SK-N-DZ (cell line): ENCODE measurements around the gene COP1.
"Not testable (repeated sequence)": the region's sequence is repeated elsewhere in the genome, so short reads cannot be mapped to it uniquely, and the experiment has no call there.

Experiments used
- DNase-seq: peaks from one replicate; pipeline ENCODE4 v3.0.0-alpha.2; 2015; ENCODE audit warnings: low spot score

The COP1 gene

DNA sequence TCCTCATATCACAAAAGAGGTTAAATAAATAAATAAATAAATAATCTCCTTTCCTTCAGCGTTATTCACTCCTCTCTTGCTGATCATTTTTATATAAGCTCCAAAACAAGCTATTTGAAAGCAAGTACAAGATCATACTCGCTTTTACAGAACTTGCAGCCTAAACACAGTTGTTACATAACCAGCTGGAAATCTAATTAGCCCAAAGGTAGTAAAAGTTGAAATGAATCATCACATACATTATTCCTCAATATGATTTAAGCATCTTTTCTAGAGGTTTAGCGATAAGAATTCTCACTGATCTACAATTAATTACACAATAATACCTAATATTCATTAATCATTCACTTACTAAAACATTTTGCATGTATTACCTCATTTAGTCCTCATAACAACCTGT lies 160.2 kb downstream of the COP1 start:
- no peak for DNase-seq

DNA sequence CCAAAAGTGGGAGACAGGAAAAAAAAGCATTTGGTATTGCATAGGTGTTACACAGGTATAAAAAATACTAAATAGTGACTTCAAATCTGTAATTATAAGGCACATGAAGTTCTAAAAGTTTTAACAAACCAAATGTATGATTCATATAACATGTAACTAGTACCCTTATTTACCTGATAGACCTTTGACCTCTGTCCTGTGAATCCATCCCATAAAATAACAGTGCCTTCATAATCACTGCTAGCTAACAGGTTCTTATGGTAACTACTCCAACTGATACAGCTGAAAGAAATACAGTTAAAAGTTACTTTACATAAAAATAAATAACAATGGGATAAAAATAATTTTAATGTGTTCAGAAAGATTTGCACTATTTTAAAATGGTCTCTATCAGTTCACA lies 163.5 kb downstream of the COP1 start:
- no peak for DNase-seq

DNA sequence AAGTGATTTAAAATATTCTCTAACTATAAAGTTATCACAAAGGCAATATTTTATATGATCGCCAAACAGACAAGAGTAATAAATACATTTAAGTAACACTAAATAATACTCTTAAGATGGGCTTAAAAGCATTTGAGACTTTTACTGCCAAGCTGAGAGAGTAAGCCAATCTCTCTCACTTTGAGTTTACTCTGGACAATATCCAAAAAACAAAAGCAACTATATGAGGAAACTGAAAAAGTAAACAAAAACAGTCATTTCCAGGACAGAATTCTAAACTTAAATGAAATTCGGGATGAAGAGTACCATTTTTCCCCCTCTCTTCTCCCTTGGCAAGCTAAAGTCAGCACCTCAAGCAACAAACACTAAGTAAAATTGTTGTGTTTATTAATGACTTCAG lies 173.2 kb downstream of the COP1 start:
- no peak for DNase-seq

DNA sequence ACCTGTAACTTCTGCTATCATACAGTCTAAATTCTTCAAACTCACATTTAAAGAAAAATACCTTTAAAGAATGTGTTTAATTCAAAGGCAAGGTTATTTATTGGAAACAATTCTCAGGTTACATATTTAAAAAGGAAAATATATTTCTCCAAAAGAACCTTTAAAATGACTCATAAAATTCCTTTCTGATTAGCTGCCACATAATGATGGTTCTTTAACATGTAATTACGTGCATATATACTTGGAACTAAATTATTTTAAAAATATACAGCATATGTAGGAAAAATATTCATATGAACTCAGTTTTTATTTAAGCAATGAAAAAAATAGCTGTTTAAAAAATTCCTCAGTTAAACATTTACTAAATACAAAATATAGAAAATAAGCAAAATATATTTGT lies 173.6 kb downstream of the COP1 start:
- no peak for DNase-seq

DNA sequence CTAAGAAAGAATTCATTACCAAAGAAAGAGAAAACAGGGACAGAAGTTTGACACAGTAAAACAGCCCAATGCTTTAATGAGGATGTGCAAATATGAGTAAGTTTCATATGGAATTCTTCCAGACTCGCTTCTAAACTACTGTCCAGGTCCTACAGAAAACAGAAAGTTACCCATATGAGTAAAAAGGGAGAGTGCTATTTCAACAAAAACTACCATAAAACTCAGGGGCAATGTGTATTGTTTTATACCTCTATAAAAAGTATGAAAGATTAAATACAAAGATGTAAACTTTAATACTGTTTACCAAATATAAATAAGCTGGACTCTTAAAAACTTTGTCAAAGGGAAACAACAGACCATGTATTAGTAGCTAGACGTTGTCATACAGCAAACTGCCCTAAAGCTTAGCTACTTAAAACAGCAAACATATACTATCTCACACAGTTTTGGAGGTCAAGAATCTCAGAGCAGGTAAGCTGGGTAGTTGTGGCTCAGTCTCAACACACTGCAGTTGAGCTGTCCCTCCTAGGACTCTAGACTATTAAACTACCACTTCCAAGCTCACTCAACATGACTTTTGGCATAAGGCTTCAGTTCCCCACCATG lies 174.9 kb downstream of the COP1 start:
- no peak for DNase-seq

DNA sequence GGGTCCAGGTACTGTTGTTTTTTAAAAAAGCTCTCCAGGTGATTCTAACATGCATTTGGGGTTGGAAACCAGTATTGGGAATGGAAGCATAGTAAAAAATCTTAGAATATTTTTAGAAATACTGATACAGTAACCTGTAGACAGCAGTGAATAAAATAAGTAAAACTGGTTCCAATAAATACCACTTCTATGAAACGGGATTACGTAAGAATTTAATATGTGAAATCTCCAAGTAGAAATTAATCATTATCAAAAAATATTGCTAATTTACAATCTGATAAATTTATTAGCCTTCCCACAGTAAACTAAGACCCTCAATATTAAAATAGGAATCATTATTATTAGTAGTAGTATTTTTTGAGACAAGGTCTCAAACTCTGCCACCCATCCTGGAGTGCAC lies 177.5 kb downstream of the COP1 start:
- DNase-seq: no peak

DNA sequence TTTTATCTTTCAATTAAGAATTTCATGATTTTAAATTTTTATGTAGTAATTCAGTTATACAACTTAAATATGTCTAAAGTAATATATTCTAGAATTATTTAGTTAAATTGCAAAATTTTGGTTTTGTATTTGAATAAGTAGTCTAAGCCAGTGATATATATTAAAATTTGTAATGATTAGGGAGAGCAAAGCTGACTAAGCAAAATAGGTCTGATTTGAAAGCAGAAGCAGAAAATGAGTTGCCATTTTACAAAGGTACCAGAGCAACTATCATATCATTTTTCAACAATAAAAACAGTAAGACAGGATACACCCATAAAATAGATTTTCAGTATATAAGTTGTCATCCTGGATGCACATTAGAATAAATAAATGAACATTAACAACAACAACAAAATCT lies 177.9 kb downstream of the COP1 start:
- DNase-seq: no peak

DNA sequence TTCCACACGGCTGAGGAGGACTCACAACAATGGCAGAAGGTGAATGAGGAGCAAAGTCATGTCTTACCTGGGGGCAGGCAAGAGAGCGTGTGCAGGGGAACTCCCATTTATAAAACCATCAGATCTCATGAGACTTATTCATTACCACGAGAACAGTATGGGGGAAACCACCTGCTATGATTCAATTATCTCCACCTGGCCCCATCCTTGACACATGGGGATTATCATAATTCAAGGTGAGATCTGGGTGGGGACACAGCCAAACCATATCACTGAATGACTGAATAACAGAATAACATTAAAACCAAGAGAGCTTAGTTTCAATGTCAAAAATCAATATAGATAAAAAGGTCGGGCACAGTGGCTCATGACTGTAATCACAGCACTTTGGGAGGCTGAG lies 179.2 kb downstream of the COP1 start:
- not testable (repeated sequence) for DNase-seq

DNA sequence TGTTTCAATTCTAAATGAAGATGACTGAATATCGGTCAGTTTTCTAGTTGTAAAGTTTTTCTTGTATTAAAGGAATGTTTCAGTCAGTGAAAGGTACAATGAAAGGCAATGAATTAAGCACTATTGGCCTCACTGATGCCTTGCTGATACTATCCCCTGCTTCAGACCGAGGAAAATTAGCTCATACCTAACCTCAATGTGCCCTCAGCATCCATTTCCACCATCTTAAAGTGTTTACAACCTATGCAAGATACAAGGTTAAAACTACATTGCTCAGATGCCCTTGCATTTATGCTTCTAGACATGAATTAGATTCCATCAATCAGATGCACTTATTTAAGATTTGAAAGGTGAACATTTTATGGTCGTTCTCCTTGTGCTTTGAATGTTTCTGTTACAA lies 184.5 kb downstream of the COP1 start:
- no peak for DNase-seq

DNA sequence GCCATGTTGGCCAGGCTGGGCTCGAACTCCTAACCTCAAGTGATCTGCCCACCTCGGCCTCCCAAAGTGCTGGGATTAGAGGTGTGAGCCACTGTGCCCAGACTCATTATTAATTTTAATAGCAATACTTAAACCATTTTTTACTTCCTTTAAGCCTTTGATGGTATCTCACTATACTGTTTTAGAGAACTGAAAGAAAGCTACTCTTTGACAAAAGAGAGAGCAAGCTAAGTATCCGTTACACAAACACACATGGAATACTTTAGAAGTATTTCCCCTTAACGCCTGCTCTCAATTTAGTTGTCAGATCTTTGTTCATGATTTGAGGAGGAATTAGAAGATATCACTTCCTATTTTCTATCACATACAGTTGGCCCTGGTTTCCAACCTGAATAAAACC lies 189.4 kb downstream of the COP1 start:
- no peak for DNase-seq

DNA sequence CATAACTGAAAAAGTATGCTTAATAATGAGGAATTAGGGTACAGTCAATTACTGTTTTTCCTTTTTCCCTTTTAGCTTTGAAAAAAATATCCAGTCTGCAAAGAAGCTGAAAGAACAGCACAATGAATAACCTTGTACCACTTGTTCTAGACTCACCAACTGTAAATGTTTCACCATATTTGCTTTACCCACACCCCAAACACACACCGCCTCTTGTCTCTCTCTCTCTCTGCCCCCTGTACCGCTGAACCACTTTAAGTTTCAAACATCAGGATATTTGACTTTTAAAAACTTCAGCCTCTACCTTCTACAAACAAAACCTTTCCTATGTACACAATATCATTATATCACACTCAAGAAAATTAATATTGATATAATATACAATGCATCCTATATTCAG lies 197.1 kb downstream of the COP1 start:
- DNase-seq: no peak

DNA sequence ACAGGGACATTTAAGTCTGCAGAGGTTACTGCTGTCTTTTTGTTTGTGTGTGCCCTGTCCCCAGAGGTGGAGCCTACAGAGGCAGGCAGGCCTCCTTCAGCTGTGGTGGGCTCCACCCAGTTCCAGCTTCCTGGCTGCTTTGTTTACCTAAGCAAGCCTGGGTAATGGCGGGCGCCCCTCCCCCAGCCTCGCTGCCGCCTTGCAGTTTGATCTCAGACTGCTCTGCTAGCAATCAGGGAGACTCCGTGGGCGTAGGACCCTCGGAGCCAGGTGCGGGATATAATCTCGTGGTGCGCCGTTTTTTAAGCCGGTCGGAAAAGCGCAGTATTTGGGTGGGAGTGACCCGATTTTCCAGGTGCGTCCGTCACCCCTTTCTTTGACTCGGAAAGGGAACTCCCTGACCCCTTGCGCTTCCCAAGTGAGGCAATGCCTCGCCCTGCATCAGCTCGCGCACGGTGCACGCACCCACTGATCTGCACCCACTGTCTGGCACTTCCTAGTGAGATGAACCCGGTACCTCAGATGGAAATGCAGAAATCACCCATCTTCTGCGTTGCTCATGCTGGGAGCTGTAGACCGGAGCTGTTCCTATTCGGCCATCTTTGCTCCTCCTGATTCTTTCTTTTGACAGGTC lies 199.2 kb downstream of the COP1 start:
- DNase-seq: not testable (repeated sequence)

DNA sequence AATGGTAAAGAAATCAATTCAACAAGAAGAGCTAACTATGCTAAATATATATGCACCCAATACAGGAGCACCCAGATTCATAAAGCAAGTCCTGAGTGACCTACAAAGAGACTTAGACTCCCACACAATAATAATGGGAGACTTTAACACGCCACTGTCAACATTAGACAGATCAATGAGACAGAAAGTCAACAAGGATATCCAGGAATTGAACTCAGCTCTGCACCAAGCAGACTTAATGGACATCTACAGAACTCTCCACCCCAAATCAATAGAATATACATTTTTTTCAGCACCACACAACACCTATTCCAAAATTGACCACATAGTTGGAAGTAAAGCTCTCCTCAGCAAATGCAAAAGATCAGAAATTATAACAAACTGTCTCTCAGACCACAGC lies 212.4 kb downstream of the COP1 start:
- not testable (repeated sequence) for DNase-seq

DNA sequence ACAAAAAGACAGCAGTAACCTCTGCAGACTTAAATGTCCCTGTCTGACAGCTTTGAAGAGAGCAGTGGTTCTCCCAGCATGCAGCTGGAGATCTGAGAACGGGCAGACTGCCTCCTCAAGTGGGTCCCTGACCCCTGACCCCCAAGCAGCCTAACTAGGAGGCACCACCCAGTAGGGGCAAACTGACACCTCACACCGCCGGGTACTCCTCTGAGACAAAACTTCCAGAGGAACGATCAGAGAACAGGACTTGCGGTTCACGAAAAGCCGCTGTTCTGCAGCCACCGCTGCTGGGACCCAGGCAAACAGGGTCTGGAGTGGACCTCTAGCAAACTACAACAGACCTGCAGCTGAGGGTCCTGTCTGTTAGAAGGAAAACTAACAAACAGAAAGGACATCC lies 214.3 kb downstream of the COP1 start:
- DNase-seq: not testable (repeated sequence)

DNA sequence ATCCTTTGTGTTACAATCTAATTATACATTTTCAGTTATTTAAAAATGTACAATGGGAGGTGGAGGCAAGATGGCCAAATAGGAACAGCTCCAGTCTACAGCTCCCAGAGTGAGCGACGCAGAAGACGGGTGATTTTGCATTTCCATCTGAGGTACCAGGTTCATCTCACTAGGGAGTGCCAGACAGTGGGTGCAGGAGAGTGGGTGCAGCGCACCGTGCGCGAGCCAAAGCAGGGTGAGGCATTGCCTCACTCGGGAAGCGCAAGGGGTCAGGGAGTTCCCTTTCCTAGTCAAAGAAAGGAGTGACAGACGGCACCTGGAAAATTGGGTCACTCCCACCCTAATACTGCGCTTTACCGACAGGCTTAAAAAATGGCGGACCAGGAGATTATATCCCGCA lies 214.9 kb downstream of the COP1 start:
- DNase-seq: not testable (repeated sequence)

DNA sequence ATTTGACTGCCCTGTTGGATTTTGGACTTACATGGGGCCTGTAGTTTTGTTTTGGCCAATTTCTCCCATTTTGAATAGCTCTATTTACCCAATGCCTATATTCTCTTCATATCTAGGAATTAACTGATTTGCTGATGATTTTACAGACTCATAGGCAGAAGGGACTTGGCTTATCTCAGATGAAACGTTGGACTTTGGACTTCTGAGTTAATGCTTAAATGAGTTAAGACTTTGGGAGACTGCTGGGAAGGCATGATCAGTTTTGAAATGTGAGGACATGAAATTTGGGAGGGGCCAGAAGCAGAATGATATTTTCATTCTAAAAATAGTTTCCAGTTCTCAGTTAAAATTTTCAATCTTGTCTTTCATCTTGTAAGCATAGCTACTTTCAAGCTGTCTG lies 222.3 kb downstream of the COP1 start:
- DNase-seq: no peak

DNA sequence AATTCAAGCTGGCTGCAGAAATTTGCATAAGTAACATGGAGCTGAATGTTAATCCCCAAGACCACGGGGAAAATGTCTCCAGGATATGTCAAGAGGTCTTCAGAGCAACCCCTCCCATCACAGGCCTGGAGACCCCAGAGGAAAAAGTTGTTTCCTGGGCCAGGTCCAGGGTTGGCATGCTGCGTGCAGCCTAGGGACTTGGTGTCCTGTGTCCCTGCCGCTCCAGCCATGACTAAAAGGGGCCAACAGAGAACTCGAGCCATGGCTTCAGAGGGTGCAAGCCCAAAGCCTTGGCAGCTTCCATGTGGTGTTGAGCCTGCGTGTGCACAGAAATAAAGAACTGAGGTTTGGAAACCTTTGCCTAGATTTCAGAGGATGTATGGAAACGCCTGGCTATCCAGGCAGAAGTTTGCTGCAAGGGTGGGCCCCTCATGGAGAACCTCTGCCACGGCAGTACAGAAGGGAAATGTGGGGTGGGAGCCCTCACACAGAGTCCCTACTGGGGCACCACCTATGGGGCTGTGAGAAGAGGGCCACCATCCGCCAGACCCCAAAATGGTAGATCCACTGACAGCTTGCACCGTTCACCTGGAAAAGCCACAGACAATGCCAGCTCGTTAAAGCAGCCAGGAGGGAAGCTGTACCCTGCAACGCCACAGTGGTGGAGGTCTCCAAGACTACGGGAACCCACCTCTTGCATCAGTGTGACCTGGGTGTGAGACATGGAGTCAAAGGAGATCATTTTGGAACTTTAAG lies 222.9 kb downstream of the COP1 start:
- no peak for DNase-seq

DNA sequence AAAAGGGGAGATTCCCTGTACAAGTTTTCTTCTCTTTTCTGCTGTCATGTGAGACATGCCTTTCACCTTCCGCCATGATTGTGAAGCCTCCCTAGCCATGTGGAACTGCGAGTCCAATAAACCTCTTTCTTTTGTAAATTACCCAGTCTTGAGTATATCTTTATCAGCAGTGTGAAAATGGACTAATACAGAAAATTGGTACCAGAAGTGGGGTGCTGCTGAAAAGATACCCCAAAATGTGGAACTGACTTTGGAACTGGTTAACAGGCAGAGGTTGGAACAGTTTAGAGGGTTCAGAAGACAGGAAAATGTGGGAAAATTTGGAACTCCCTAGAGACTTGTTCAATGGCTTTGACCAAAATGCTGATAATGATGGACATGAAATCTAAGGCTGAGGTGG lies 223.7 kb downstream of the COP1 start:
- DNase-seq: not testable (repeated sequence)

DNA sequence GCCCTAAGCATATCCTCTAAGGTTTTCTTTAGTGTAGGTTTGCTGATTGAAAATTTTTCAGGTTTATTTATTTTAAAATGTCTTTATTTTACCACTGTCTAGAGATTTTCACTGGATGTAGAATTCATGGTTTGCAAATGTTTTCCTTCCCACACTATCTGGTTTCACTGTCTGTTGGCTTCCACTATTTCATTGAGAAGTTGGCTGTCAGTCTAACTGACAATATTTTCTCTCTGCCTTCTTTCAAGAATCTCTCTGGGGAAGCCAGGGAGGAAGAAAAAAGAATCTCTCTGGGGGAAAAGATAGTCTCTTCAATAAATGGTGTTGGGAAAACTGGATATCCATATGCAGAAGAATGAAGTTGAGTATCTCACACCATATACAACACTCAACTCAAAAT lies 226.0 kb downstream of the COP1 start:
- no peak for DNase-seq

DNA sequence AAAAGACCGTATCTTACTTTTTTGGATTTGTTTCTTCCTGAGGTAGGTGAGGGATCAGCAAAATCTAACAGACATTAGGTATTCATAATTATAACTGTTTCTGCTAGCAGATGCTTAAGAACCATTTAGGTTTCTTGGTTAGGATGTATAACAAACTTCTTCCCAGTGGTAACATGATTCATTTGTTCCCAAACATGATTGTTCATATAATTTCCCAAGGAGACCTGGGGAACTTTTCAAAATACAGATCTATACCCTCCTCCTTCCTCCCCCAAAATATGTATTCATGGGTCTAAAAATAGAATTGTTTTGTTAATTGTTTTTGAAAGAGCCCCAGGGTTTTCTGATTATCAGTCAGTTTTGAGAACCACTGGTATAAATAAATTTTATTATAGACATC lies 228.2 kb downstream of the COP1 start:
- no peak for DNase-seq

DNA sequence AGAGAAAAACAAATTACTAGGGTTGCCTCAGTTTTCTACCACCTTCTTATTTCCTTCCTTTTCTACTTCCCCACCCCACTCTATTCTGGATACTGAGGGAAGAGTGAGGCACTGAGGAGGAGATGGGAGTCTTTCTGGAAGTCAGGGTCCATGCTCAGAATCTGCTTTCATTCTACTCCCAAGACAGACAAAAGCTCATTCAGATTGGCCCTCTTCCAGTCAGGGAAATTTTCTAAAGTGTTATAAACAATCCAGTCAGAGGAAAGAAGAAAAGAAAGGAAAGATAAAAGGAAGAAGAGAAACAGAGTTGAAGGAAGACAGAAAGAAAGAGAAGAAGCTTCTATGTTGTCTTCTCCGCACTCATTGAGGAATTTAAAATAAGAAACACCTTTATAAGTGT lies 228.6 kb downstream of the COP1 start:
- no peak for DNase-seq

DNA sequence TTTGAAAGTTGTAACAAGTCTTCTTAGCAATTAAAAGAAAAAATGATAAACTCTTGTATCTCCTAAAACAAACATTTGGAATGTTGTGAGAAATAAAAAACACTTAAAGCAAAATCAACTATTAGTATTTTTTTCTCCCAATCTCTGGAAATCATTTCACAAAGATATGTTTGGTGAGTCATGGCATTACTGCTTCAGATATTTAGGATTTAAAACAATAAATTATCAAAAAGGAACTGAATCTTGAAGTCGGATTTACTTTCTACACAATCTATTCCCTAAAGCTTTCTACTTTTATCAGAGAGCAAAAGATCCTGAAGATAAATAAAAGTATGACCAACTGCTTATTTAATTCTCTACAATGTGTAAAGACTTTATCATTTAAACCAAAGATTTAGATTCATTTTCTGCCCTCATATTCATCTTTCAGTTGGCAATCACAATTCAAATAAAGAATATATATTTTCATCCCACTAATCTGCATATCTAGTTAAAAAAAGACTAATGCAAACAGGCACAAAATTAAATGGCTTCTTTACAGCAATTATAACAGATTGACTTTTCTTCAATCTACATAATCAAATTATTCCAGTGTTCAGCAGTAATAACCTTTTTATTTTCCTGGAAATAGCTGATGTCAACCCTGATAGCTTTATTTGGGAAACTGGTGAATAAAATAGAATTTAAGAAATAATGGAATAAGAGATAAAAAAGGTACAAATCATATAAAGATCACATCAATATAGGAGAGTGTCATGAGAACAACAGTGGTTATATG lies 230.0 kb downstream of the COP1 start:
- DNase-seq: no peak
